Activated T-helper 1 cell treated with Interleukin-2 at 50 U/mL for 16 hours (primary cell): ENCODE data around the gene GNG4.

Source experiments
- DNase-seq: peaks from one replicate; pipeline ENCODE4 v3.0.0-alpha.2; 2020; ENCODE audit warnings: low read depth

GNG4 gene

DNA sequence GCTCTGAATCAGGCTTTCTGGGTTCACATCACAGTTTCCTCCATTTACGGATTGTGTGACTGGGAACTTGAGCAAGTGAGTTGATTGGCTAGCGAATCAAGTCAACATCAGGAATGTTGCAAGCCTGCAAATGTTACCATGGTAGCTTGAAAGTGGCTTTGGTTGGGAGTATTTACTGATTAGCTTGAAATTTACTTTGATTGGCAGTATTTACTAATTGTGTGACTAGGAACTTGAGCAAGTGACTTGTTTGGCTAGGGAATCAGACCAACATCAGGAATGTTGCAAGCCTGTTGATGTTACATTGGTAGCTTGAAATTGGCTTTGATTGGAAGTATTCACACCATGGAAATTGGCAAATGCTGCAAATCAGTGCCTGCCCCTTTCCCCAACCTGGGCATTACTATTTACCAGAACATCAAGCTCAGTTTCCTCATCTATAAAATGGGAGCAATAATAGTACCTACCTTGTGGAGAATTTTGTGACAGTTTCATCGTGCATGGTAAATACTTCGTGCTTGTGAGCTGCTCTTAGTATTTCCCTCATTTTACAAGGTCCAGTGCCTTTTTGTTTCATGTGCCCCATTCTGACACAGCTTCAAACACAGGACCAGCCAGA is 122.3 kb downstream of the GNG4 start:
- DNase-seq = no peak

DNA sequence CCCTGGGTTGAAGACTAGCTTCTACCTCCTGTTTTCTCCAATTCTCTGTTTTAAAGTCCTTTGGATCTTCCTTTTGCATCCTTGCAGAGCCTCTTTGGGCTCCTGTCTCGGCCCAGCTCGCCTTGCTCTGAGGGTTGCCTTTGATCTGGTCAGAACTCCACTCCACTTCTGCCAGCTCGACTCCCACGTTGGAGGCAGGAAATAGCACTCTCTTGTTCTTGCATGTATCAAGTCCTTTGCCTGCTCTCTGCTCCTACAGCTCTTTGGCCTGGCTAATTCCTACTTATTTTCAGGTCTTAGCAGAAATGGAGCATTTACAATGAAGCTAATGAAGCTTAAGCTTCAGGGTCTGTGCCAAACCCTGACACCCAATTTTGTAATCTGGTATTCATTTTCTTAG is 124.3 kb downstream of the GNG4 start:
- no peak for DNase-seq

DNA sequence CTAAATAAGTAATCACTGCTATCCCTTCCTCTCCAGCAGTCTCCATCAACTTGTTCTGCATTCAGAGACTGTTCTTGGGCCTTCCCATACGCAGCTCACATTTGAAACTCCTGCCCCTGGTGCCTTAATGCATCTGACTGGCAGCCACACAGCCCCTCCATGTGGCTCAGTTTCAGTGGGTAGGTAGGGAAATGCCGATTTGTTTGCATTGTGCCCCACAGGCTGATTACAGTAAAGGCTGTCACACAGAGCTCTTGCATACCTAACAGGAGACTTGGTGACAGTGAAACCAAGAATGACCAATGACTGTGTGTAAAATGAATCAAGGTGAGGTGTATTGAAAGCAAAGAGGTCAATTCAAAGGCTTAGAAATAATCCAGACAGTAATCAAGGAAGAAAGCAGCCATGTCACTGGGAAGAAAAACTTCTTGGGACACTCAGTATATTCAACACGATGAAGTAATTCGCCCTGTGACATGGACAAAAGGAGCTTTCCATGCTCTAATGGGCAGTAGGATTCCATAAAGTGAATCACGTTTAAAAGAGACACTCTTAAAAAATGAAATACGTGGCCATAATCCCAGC is 132.6 kb downstream of the GNG4 start:
- DNase-seq = no peak

DNA sequence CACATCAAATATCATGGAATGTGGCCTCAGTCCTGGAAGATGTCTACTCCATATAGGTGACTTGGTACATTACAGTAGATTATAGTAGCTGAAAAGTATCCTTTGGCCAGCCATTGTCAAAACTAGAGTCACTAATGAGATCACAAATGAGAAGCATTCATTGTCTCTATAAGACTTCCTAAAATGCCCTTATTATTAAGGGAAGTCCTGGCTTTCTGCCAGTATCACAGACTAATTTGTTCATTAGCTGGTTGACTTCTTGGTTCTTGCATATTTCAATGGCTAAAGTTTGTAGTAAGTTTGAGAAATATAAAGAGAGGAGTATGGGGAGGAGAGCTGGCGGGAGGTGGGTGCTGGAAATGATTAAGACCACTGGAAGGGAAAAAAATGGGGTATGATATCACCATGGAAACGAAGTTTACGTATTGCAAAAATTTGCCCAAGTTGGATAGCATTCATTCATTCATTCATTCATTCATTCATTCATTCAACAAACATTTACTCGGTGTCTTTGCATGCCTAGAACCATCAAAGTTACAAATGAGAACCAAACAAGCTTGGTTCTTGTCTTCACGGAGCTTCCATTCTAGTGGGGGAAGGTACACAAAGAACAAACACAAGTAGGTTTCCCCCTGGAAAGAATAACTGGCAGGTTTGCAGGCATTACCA is 133.6 kb downstream of the GNG4 start:
- no peak for DNase-seq

DNA sequence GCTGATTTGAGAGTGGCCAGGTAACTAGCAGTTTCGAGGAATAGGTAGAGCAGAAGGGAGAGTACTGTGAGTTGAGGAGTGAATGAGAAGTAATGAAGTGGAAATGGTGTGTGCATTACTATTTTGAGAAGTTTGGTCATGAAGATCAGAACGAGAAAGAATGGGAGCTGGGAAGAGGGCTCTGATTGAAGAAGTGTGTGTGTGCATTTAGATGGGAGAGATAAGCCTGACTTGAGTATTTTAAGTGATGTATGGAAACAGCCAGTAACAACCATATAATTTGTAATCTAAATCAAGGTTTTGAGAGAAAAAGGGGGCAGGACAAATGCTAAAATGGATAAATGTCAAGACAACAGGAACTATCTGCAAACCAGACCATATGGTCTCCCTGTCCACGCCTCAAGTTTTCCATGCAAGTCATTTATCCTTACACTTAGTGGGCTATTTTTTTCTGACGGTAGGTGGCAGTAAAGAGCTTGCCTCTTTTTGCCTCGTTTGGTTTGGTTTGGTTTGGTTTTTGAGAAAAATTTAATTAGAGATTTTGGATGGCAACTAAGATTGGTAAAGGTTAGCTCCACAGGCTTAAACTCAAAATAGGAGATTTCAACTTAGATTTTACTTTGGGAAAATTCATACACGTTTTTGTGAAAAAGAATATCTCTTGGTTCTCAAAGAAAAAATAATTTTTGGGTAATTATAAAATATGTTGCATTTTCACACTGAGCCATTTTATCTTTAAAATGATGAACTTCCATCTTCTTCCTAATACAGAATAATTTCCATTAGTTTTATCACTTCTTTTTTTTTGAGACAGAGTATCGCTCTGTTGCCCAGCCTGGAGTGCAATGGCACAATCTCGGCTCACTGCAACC is 135.9 kb downstream of the GNG4 start:
- no peak for DNase-seq

DNA sequence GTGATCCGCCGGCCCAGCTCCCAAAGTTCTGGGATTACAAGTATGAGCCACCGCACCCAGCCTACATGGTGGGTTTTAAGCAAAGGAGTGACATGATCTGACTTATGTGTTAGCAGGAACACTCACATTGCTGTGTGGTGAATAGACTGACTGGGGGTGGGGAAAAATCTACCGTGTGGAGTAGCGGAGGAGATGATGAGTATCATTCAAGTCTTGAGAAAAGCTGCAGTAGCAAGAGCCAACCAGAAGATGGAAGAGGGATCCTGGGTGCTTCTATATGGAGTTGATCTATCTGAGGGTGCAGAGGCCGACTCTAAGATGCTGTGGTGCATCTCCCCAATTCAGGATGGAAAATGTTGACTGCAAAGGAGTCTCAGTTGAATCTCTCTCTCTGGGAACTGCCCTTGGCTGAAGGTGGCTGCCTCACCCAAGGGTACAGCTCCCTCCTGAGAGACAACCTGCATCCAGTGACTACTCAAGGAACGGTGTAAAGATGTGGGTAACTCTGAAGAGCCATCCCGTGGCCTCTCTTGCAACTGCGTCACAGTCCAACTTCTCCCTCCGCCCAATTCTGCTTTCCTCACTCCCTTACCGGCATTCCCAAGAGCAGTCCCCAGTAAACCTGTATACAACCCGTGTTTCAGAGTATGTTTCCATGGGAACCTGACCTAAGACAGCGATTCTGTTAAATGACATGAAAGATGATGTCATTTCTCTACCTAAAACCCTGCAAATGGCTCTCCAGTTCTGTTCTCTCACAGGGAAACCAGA is 137.9 kb downstream of the GNG4 start:
- DNase-seq = no peak

DNA sequence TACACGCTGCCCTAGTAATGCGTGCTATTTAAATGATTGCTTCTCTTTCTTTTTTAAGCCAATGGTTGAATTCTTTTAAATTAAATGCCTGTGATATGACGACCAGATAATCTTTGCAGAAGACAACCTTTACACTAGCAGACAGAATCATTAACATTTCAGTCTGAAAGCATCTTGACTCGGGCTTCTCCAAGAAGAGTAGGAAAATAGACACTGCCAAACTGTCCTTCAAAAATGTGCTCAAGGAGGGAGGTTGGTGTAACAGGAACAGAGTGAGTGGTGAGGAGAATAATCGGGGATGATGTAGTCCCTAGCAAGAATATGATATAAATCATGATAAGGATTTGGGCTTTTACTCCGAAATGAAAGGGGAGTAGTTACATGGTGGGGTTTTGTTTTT is 138.8 kb downstream of the GNG4 start:
- no peak for DNase-seq

DNA sequence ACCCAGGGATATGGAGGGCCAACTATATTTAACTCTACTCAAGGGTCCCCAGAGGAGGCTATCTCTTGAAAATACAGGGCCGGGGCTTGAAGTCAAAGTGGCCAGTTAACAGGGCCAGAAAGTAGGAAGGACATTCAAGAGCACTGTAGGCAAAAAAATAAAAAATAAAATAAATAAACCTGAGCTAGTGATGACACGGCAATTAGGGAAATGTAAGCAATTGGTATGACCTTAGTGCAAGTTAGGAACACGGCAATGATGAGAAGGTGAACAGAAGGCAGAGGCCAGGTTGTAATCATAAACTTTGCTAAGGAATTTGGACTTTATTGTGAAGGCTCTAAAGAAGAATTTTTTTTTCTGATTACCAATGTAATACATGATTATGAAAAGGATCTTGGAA is 142.0 kb downstream of the GNG4 start:
- DNase-seq = no peak

DNA sequence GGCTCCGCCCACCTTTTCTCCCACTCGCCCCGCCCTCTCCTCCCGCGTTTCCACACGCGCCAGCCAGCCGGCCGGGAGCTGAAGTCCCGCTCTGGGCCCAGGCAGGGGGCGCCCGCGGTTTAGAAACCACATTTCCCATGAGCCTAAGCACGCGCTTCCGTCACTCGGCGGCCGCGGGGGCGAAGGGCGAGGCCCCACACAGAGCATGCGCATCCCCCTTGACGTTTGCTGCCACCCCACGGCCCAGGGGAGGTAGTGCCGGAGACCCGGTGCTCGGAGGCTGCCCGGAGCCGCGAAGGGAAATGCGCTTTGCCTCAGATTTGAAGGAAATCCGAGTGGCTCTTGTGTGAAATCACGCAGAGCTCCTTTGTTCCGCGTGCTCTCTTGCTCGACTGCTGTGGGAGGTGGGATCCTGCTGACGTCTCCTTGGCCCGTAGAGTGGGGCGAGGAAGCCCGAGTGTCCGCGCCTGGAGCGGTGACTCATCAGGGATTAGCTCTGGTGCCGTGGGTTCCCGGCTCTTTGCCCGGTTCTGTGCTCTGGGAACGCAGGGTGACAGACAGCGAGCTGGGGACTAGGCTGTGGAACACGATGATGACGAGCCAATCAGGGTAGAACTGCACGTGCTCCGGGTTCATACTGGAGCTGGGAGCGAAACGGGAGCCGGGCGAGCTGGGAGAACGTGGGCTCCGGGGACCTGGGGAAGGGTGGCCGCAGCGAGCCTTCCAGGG is 144.9 kb downstream of the GNG4 start:
- DNase-seq = peak; percentile 98

DNA sequence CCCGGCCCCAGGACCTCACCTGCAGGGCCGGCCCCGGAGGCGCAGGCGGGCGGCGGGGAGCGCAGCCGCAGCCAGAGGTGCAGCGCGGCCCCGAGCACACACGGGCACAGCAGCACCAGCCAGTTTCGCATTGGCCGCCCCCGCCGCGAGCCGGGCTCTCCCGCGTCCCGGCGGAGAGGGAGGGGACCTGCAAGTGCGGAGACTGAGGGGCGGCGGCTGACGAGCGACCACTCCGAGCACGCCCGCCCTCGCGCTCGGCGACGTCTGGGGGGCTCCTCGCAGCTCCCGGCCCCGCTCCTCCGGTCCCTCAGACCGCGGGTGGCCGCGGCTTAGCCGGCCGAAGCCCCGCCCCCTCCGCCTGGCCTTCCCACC is 145.5 kb downstream of the GNG4 start, which contains the start of gene B3GALNT2:
Gene B3GALNT2 (minus strand): TSS at position 331 of the 372 bp plus-strand sequence. CDS start 200 bp downstream, at position 131.
- no peak for DNase-seq

DNA sequence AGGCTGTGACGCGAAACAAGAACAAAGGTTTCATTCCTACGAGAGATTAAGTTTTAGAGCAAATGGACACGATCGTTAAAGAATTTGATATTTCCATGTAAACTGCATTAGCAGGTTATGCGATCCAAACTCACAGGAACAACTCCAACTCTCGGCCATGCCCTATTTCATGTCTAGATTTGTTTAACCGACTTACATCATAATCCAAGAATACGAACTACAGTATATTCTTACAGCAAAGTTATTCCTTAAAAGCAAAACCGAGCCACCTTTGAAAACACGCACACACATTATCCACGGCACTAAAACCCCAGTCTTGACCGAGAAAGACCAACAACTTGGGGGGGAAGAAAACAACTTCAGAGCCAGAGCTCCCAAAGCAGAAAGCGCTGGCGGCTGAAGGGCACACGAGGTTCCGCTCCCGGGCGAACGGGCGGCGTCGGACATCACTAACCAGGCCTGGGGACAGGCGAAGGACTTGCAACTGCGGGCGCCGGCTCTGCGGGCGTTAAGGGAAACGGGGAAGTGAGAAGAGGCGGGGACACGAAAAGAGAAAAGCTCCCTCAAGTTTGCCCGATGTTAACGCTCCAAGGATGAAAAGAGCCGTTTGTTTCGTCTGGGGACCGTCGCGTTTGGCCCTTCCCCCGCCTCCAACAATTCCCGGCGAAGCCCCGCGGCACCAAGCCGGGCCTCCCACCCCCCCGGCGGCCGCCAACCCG is 146.0 kb downstream of the GNG4 start:
- DNase-seq = no peak

DNA sequence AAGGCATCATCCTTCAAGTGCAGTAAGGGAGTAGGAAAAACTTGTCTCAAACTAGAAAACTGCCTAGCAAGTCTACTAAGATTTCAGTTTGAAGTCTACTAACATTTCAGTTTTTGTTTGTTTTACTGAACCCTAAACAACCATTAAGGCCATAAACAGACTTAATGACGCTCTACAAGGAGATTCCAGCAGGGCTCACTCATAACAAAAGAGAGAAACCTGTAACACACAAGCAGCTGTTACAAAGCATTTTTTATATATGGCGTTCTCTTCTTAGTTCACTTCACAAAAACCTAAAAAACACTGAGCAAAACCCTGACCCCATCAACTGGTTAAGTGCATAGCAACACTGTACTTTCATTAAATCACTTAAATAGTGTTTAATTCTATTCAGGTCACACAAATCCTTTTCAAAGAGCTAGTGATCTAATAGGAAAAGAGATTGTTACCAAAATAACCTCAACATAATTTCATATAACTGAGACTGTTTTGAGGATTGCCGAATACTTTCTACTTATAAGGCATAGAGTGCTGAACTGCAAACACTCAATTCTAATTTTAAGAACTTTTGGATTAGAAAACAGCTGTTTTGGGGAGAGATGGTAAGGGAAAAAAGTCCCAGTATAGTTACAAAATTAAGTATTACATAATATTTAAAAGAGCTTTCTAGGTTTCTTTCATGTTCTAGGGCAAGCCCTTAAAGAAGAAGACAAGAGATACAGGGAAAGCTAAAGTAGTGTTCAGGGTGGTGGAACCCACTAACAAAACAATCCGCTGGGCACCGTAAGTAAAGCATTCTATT is 146.8 kb downstream of the GNG4 start:
- DNase-seq = no peak

DNA sequence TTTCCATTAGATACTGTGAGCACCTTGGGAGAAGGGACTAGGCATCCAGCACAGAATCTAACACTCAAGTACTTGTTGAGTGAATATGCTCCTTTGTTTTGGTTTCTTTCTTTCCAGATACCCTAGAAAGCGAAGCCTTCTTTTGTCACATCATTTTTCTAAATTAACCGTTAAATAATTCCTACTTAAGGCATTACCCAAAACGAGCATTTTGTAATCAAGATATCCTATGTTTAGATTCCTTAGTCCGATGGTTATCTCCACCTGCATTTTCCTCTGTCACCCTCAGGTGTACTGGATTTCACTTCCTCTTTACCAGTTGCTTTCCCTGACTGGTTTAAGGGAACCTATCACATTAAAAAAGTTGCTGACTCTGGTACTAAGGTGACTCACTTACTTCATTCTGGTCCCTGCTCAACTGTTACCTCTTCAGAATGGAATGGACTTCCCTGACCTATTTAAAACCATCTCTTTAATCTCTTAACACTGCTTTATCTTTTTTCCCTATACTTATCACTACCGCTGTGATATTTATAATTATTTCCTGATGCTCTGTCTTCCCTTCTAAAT is 148.5 kb downstream of the GNG4 start:
- DNase-seq = no peak
